PC-3 (cell line): Measurements from ENCODE around the gene FAM81B. TPM values are rescaled to one million over a fixed set of nuclear protein-coding genes. Genes with fewer than 3 reads are reported as not detected.

ENCODE experiments used
- ATAC-seq: fragments of 200-7000 bp; cut with Tn5 transposase; 2 replicates; pipeline ENCODE4 v1.9.1; 2020; ENCODE audit warnings: mild to moderate bottlenecking, moderate library complexity
- BruUV-seq: library from RNA; stranded (reverse); fragments of 400-500 nt; replicated peaks from 2 replicates; lab custom pipeline; 2021; lab: Mats Ljungman, UMichigan
- CTCF ChIA-PET: fragments of 300-600 bp; sonication (Branson Sonifier 250); formaldehyde crosslinking; loops from one replicate; lab custom pipeline; 2022; ENCODE audit warnings: antibody characterized with exemption; lab: Charles Lee
- POLR2A ChIA-PET: fragments of 300-600 bp; sonication (Branson Sonifier 250); formaldehyde crosslinking; loops from one replicate; lab custom pipeline; 2022; ENCODE audit warnings: antibody characterized with exemption; ENCODE audit not compliant: unreplicated experiment; lab: Charles Lee
- DNase-seq: peaks from one replicate; pipeline ENCODE4 v3.0.0-alpha.2; 2015
- H2AFZ ChIP-seq: fragments of 300-600 bp; sonication (generic); 2 replicates; pipeline ENCODE4 v1.6.0; 2016; ENCODE audit warnings: antibody characterized with exemption, low read length
- H3F3A ChIP-seq: fragments of 300-600 bp; sonication (generic); one replicate; pipeline ENCODE4 v1.6.0; 2017; ENCODE audit warnings: antibody characterized with exemption, low read length, control low read depth, mild to moderate bottlenecking; ENCODE audit not compliant: unreplicated experiment
- H3K27ac ChIP-seq: fragments of 300-600 bp; sonication (generic); 2 replicates; pipeline ENCODE4 v1.5.1; 2016; ENCODE audit warnings: mild to moderate bottlenecking, low read length
- H3K27me3 ChIP-seq: fragments of 300-600 bp; sonication (generic); 2 replicates; pipeline ENCODE4 v1.6.1; 2016; ENCODE audit warnings: low read length, mixed read lengths
- H3K36me3 ChIP-seq: fragments of 300-600 bp; sonication (generic); 2 replicates; pipeline ENCODE4 v1.6.1; 2016; ENCODE audit warnings: low read depth, mixed run types, low read length, mixed read lengths
- H3K4me1 ChIP-seq: fragments of 300-600 bp; sonication (generic); 2 replicates; pipeline ENCODE4 v1.5.1; 2016; ENCODE audit warnings: low read length; ENCODE audit not compliant: insufficient read depth
- H3K4me2 ChIP-seq: fragments of 300-600 bp; sonication (generic); 2 replicates; pipeline ENCODE4 v1.6.0; 2016; ENCODE audit warnings: low read length
- H3K4me3 ChIP-seq: fragments of 300-600 bp; sonication (generic); 2 replicates; pipeline ENCODE4 v1.5.1; 2016; ENCODE audit warnings: mild to moderate bottlenecking, low read length, mixed read lengths
- H3K79me2 ChIP-seq: fragments of 300-600 bp; sonication (generic); 2 replicates; pipeline ENCODE4 v1.6.1; 2017; ENCODE audit warnings: low read length, mixed read lengths
- H3K9ac ChIP-seq: fragments of 300-600 bp; sonication (generic); 2 replicates; pipeline ENCODE4 v1.6.0; 2016; ENCODE audit warnings: mild to moderate bottlenecking, low read length
- H3K9me2 ChIP-seq: fragments of 300-600 bp; sonication (generic); replicated peaks from 2 replicates; pipeline ENCODE4 v1.6.1; 2016; ENCODE audit warnings: mixed run types, low read length, mixed read lengths
- H3K9me3 ChIP-seq: fragments of 300-600 bp; sonication (generic); 2 replicates; pipeline ENCODE4 v1.6.1; 2016; ENCODE audit warnings: low read length, mixed read lengths
- H4K20me1 ChIP-seq: fragments of 300-600 bp; sonication (generic); 2 replicates; pipeline ENCODE4 v1.6.1; 2016; ENCODE audit warnings: low read length, mixed read lengths
- CTCF ChIP-seq: fragments of 300-600 bp; sonication (generic); conservative IDR thresholded peaks from 2 replicates; pipeline ENCODE4 v1.5.1; 2017; ENCODE audit warnings: antibody characterized with exemption, low read depth, mild to moderate bottlenecking, low read length
- EZH2 ChIP-seq: fragments of 300-600 bp; sonication (generic); IDR thresholded peaks from one replicate; pipeline ENCODE4 v1.6.1; 2017; ENCODE audit warnings: antibody characterized with exemption, mild to moderate bottlenecking, low read length; ENCODE audit not compliant: unreplicated experiment
- EZH2phosphoT487 ChIP-seq: fragments of 300-600 bp; sonication (generic); IDR thresholded peaks from 2 replicates; pipeline ENCODE4 v1.6.1; 2018; ENCODE audit warnings: mild to moderate bottlenecking, antibody characterized with exemption, low read length, borderline replicate concordance
- intact Hi-C: fragments of 100-400 bp; cut with micrococcal nuclease; formaldehyde crosslinking; loops from 2 replicates; pipeline ENCODE4 v1.9.0; 2023
- total RNA-seq: library from RNA; depleted of rRNA; stranded (reverse); fragments of >200 nt; gene quantifications from 2 replicates; pipeline ENCODE4 v1.2.3, GENCODE V29; 2014

Gene FAM81B
- total RNA-seq, 1 experiment from 2014 or later = not detected

DNA sequence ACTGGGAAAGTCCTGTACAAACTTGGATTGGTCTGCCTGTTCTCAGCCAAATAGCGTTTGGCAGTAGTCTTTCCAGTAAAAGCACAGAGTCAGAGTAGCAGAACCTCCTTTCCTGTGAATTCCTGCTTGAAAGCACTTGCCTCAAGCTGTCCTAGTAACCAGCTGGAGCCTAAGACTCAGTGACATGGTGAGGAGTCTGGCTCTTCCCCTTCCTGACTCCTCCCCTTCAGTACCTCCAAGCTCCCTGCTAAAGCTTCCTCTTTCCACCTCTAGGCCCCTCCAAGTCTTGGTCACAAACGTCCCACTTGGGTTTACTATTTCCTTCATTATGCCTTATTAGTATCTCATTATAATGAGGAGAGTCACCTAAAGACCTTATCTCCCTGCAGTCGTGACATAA is 21.4 kb upstream of the FAM81B start:
- Histone ChIP-seq H2AFZ (no peak overlapping the region), H3K4me1 (no peaks in the 10 kb centered on the region), H3K9me3 (no peaks in the 10 kb centered on the region), H3K27ac (no peak overlapping the region), H4K20me1 (no peaks in the 10 kb centered on the region), H3K9me2 (no peaks in the 10 kb centered on the region), H3K79me2 (no peaks in the 10 kb centered on the region), H3K27me3 (peaks cover 4% of the 10 kb centered on the region; the same call in 1 of the 2 replicates), H3K9ac (no peak overlapping the region), H3F3A (no peaks in the 10 kb centered on the region), H3K4me3 (no peak overlapping the region), H3K4me2 (no peak overlapping the region), H3K36me3 (no peaks in the 10 kb centered on the region)
- CTCF ChIA-PET = no interaction called here
- intact Hi-C loops = no loop called here
- no TSS peak for BruUV-seq
- POLR2A ChIA-PET = no interaction called here
- no peak for DNase-seq
- no peak for ATAC-seq
- TF ChIP-seq CTCF (no peak), EZH2 (no peak), EZH2phosphoT487 (no peak)

DNA sequence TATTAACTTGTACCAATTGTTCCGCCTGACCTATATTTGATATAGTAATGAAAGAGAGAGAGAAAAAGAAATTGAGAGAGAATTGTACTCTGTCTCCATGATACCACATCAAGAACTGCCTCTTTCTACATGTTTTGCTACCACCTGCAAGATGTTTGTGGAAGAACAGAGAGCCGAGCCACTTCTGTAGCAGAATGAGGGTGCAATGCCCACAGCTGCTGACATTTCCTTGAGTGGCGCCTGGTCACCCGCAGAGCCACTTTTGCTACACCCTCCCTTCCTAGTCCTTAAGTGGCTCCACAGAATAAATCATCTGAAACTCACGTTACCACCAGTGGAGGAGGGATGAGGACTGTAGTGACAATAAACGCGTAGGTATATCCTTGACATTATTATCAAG is 17.1 kb upstream of the FAM81B start:
- H3K9ac ChIP-seq = no peak overlapping the region
- CTCF ChIA-PET = no interaction called here
- H3K4me3 ChIP-seq = no peak overlapping the region
- H3K4me2 ChIP-seq = no peak overlapping the region
- no peaks in the 10 kb centered on the region for H3K36me3 ChIP-seq
- H3K4me1 ChIP-seq = no peaks in the 10 kb centered on the region
- ATAC-seq (no peak), DNase-seq (no peak)
- H2AFZ ChIP-seq = no peak overlapping the region
- no TSS peak for BruUV-seq
- intact Hi-C loops = no loop called here
- H3K9me3 ChIP-seq = no peaks in the 10 kb centered on the region
- no peaks in the 10 kb centered on the region for H3F3A ChIP-seq
- no peaks in the 10 kb centered on the region for H4K20me1 ChIP-seq
- peaks cover 4% of the 10 kb centered on the region; the same call in 1 of the 2 replicates for H3K27me3 ChIP-seq
- no peak for TF ChIP-seq CTCF
- no peak for TF ChIP-seq EZH2phosphoT487
- no peak for TF ChIP-seq EZH2
- POLR2A ChIA-PET = interaction anchor here (0.5 kb wide), 1 partner anchor 273 kb away, joined by 5 read pairs; no protein-coding TSS in a partner anchor
- no peaks in the 10 kb centered on the region for H3K79me2 ChIP-seq
- no peaks in the 10 kb centered on the region for H3K9me2 ChIP-seq
- no peak overlapping the region for H3K27ac ChIP-seq

- Histone ChIP-seq H3K27me3 (peaks cover 4% of the 10 kb centered on the region; the same call in 1 of the 2 replicates), H3K9me3 (no peaks in the 10 kb centered on the region), H3K36me3 (no peaks in the 10 kb centered on the region), H3K4me2 (no peak overlapping the region), H3K27ac (no peak overlapping the region), H3K79me2 (no peaks in the 10 kb centered on the region), H3K9ac (no peak overlapping the region), H3F3A (no peaks in the 10 kb centered on the region), H4K20me1 (no peaks in the 10 kb centered on the region), H3K4me1 (no peaks in the 10 kb centered on the region), H3K4me3 (no peak overlapping the region), H3K9me2 (no peaks in the 10 kb centered on the region), H2AFZ (no peak overlapping the region)
- ATAC-seq (no peak), DNase-seq (no peak)
- ChIA-PET POLR2A (no interaction called here), CTCF (no interaction called here)
- no TSS peak for BruUV-seq
- TF ChIP-seq CTCF (no peak), EZH2phosphoT487 (no peak), EZH2 (no peak)
- intact Hi-C loops = no loop called here
These were observed 15.6 kb upstream of the FAM81B start for GRCh38 chr5:95375591-95375990.
